Natural killer cell treated with Interleukin-12 subunit alpha and Interleukin-12 subunit beta and Interleukin-15 and Interleukin-18, amount 100 ng/mL, for 72 hours (primary cell): ENCODE results near the gene SMAD6. TPM values are rescaled to one million over a fixed set of nuclear protein-coding genes. Genes with fewer than 3 reads are reported as not detected.
"Not testable (repeated sequence)": the region's sequence is repeated elsewhere in the genome, so short reads cannot be mapped to it uniquely, and the experiment has no call there.

ENCODE experiments used
- ATAC-seq, 2 donors: fragments of 150-1000 bp; cut with Tn5 transposase in 1 of 2; sonication (Bioruptor Pico), chemical (Tn5 transposase) in 1 of 2; 2 replicates each; pipeline ENCODE4 v1.10.0; 2021
- DNase-seq: peaks from one replicate; pipeline ENCODE4 v3.0.0; 2022; ENCODE audit warnings: low spot score
- H3K27ac Mint-ChIP-seq, 2 donors: 1 replicate in 1 of 2; 2 replicates in 1 of 2; pipeline ENCODE4 v1.8.0; 2022; ENCODE audit warnings: mixed read lengths in 2 of 2, mild to moderate bottlenecking in 1 of 2, moderate library complexity in 1 of 2
- H3K27me3 Mint-ChIP-seq, 2 donors: 1 replicate in 1 of 2; 2 replicates in 1 of 2; pipeline ENCODE4 v1.8.0; 2022; ENCODE audit warnings: mixed read lengths in 2 of 2
- H3K36me3 Mint-ChIP-seq: one replicate; pipeline ENCODE4 v1.8.0; 2022; ENCODE audit warnings: mixed read lengths
- H3K4me1 Mint-ChIP-seq, 2 donors: 1 replicate in 1 of 2; 2 replicates in 1 of 2; pipeline ENCODE4 v1.8.0; 2022; ENCODE audit warnings: low read depth in 2 of 2, mixed read lengths in 2 of 2, mild to moderate bottlenecking in 1 of 2
- H3K4me3 Mint-ChIP-seq: one replicate; pipeline ENCODE4 v1.8.0; 2022; ENCODE audit warnings: mixed read lengths
- H3K9me3 Mint-ChIP-seq: 2 replicates; pipeline ENCODE4 v1.8.0; 2022; ENCODE audit warnings: mixed read lengths
- total RNA-seq, 2 donors: library from RNA; stranded (reverse); gene quantifications; one replicate each; pipeline ENCODE4 v1.2.3, GENCODE V29; 2022

The SMAD6 gene
- total RNA-seq, 2 donors from 2014 or later: 0.33 to 1.1 TPM

GRCh38 chr15:66816201-66816600, 114.2 kb downstream of the SMAD6 start:
- DNase-seq (no peak), ATAC-seq (no peak)
- Mint-ChIP-seq H3K27ac (no peak overlapping the region), H3K4me3 (no peak overlapping the region), H3K9me3 (peaks cover 3% of the 10 kb centered on the region), H3K27me3 (peaks cover 15 to 16% of the 10 kb centered on the region in 2 donors), H3K4me1 (no peaks in the 10 kb centered on the region), H3K36me3 (no peaks in the 10 kb centered on the region)

GRCh38 chr15:66819084-66819483, 117.0 kb downstream of the SMAD6 start:
- DNase-seq (no peak), ATAC-seq (no peak)
- no peaks in the 10 kb centered on the region for H3K4me1 Mint-ChIP-seq
- no peak overlapping the region for H3K4me3 Mint-ChIP-seq
- no peaks in the 10 kb centered on the region for H3K9me3 Mint-ChIP-seq
- H3K27me3 Mint-ChIP-seq: peaks cover 0 to 8% of the 10 kb centered on the region in 2 donors
- no peaks in the 10 kb centered on the region for H3K36me3 Mint-ChIP-seq
- H3K27ac Mint-ChIP-seq: no peak overlapping the region

- ATAC-seq (no peak), DNase-seq (no peak)
- H3K4me3 Mint-ChIP-seq: no peak overlapping the region
- H3K4me1 Mint-ChIP-seq: no peaks in the 10 kb centered on the region
- no peaks in the 10 kb centered on the region for H3K9me3 Mint-ChIP-seq
- H3K27ac Mint-ChIP-seq: no peak overlapping the region
- H3K27me3 Mint-ChIP-seq: peaks cover 0 to 6% of the 10 kb centered on the region in 2 donors
- no peaks in the 10 kb centered on the region for H3K36me3 Mint-ChIP-seq
Observed at GRCh38 chr15:66820481-66821176, 118.6 kb downstream of the SMAD6 start.

DNA sequence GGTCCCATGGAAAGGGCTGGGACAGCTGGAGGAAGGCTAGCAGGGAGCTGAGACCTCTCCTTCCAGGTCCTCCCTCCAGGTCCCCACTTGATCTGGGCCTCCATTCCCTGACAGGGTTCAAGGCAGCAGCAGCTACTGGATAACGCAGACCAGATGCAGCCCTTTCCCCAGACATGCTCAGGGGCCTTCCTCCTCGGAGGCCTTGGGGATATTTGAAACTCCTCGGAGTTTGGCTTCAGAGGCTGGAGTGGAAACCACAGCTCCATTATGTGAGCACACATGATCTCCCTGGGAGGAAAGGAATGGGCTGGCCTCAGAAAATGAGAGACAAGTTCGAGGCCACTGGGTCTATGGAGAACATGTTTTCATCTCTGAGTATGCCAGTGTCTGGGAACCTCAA, 119.3 kb downstream of the SMAD6 start:
- no peaks in the 10 kb centered on the region for H3K9me3 Mint-ChIP-seq
- no peaks in the 10 kb centered on the region for H3K4me1 Mint-ChIP-seq
- peaks cover 0 to 6% of the 10 kb centered on the region in 2 donors for H3K27me3 Mint-ChIP-seq
- DNase-seq (no peak), ATAC-seq (no peak)
- no peaks in the 10 kb centered on the region for H3K36me3 Mint-ChIP-seq
- no peak overlapping the region for H3K4me3 Mint-ChIP-seq
- H3K27ac Mint-ChIP-seq: no peak overlapping the region

DNA sequence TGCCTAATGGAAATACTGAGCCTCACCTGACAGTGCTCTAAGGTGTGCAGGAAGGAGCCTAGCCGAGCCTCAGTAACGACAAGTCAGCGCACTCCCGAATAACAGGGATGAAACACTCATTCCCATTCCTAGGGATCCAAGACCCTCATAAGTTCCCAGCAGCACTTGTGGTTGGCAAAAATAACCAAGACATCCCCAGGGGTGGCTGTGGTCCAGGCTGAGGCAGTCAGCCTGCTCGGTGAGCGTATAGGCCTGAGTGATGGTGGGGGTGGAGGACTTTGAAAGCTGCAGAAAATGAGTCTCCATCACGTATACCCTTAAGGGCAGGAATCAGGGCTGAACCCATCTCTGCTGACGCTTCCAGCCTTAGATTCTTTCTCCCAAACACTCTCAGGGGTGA, 120.1 kb downstream of the SMAD6 start:
- Mint-ChIP-seq H3K4me1 (no peaks in the 10 kb centered on the region), H3K27me3 (peaks cover 0 to 3% of the 10 kb centered on the region in 2 donors), H3K36me3 (no peaks in the 10 kb centered on the region), H3K4me3 (no peak overlapping the region), H3K9me3 (no peaks in the 10 kb centered on the region), H3K27ac (no peak overlapping the region)
- ATAC-seq (no peak), DNase-seq (no peak)

DNA sequence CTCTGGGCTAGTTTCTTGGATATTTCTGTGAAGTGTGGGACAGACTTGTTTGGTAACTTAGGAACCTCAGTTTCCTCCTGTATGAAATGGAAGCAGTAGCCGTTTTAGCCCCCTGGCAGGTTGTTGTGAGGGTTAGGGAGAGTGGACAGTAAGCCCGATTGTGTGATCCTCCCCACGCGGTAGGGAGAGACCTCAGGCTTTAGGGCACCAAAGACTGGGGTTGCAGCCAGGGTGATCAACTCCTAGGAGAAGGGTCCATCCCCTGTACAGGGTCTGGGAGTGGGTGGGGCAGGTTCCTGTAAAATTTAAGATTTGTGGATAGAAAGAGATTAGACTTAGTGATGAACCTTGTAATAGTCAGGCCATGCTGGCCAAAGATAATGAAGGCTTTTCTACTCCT, 120.5 kb downstream of the SMAD6 start:
- DNase-seq (no peak), ATAC-seq (no peak)
- Mint-ChIP-seq H3K27me3 (no peaks in the 10 kb centered on the region), H3K4me3 (no peak overlapping the region), H3K36me3 (no peaks in the 10 kb centered on the region), H3K4me1 (no peaks in the 10 kb centered on the region), H3K9me3 (no peaks in the 10 kb centered on the region), H3K27ac (no peak overlapping the region)

GRCh38 chr15:66823601-66824000, 121.6 kb downstream of the SMAD6 start:
- no peaks in the 10 kb centered on the region for H3K27me3 Mint-ChIP-seq
- ATAC-seq: no peak

DNA sequence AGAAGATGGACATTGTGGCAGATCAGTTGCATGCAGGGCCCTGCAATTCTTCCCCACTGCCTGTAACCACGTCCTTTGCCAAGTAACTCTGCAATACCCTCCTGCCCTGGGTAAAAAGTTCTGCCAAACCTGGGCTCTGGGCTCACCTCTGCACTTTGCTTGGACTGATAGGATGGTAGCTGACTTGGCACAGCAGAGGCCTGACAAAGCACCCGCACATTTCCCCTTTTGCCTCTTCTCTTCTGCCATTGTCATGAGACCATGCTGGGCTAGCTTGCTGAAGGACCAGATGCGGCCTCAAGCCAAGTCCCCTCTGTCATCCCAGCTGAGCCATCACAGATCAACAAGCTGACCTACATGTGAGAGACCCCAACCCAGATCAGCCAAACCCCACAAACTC, 122.4 kb downstream of the SMAD6 start:
- H3K9me3 Mint-ChIP-seq: no peaks in the 10 kb centered on the region
- H3K27ac Mint-ChIP-seq: no peak overlapping the region
- H3K4me3 Mint-ChIP-seq: no peak overlapping the region

More at GRCh38 chr15:66823601-66824000, 121.6 kb downstream of the SMAD6 start:
- Mint-ChIP-seq H3K4me3 (no peak overlapping the region), H3K4me1 (no peaks in the 10 kb centered on the region), H3K36me3 (no peaks in the 10 kb centered on the region), H3K9me3 (no peaks in the 10 kb centered on the region), H3K27ac (no peak overlapping the region)
- no peak for DNase-seq

GRCh38 chr15:66825139-66825538, 123.1 kb downstream of the SMAD6 start:
- no peaks in the 10 kb centered on the region for H3K36me3 Mint-ChIP-seq
- ATAC-seq (no peak), DNase-seq (no peak)
- H3K4me3 Mint-ChIP-seq: no peak overlapping the region
- no peak overlapping the region for H3K27ac Mint-ChIP-seq
- H3K27me3 Mint-ChIP-seq: peaks cover 0 to under 1% of the 10 kb centered on the region in 2 donors
- H3K4me1 Mint-ChIP-seq: no peaks in the 10 kb centered on the region
- H3K9me3 Mint-ChIP-seq: no peaks in the 10 kb centered on the region

More for the DNA sequence above, 122.4 kb downstream of the SMAD6 start:
- no peak for ATAC-seq
- H3K36me3 Mint-ChIP-seq: no peaks in the 10 kb centered on the region
- no peak for DNase-seq
- no peaks in the 10 kb centered on the region for H3K27me3 Mint-ChIP-seq
- no peaks in the 10 kb centered on the region for H3K4me1 Mint-ChIP-seq

DNA sequence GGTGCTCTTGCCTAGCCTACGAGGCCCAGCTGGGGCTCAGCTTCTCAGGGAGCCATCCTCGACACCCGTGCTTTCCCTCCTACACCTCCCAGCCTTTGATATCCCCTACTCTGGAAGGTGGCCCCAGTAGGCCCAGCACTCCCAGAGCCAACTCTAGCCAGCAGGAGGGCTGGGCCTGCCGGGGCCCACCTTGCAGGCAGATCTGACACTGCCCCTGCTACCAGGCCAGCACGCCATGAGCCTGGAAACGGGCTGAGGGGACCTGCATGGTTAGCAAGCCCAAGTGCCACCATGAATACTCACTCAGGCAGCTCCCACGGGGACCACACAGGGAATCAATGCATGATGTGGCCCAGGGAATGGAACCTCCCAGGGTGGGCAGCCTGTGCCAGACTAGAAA, 123.7 kb downstream of the SMAD6 start:
- Mint-ChIP-seq H3K27me3 (peaks cover under 1 to 2% of the 10 kb centered on the region in 2 donors), H3K4me1 (no peaks in the 10 kb centered on the region), H3K36me3 (no peaks in the 10 kb centered on the region), H3K4me3 (no peak overlapping the region), H3K9me3 (no peaks in the 10 kb centered on the region), H3K27ac (no peak overlapping the region)
- ATAC-seq (peak in 1 of 2 donors; percentile 17), DNase-seq (no peak)

- peaks cover 7% of the 10 kb centered on the region in 2 donors for H3K27me3 Mint-ChIP-seq
- H3K4me3 Mint-ChIP-seq: no peak overlapping the region
- no peaks in the 10 kb centered on the region for H3K9me3 Mint-ChIP-seq
- H3K27ac Mint-ChIP-seq: no peak overlapping the region
- no peaks in the 10 kb centered on the region for H3K4me1 Mint-ChIP-seq
- no peaks in the 10 kb centered on the region for H3K36me3 Mint-ChIP-seq
- ATAC-seq: no peak
- DNase-seq: no peak
Observed at GRCh38 chr15:66826507-66826906, 124.5 kb downstream of the SMAD6 start.

DNA sequence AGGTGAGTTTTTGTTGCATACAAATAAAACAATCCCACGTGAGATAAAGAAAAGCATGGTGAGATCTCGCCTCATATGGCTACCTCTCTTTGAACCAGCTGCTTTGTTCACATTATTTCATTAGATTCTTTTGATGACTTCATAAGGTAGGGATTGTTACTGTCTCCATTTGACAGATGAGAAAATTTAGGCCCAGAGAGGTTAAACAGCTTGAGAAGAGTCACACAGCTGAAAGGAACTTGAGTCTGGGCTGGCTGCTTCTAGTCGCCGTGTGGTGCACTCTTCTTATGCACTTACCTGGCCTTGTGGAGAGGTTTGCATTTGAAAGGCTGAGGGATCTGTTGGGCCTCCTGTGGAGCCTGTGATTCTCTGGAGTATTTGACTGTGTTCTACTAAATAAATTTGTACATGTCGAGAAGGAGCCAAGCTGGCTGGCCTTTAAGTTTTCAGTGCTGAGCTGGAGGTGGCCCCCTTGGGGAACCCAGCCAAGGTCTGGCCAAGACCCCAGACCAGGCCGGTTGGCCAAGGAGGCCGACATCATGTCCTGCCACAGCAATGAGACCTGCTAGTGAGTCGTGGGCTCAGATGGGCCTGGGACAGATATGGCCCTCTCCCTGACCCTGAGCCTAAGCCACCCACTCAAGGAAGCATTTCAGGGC, 125.1 kb downstream of the SMAD6 start:
- Mint-ChIP-seq H3K4me3 (no peak overlapping the region), H3K27me3 (peaks cover 7% of the 10 kb centered on the region in 2 donors), H3K9me3 (no peaks in the 10 kb centered on the region), H3K27ac (no peak overlapping the region), H3K4me1 (no peaks in the 10 kb centered on the region), H3K36me3 (no peaks in the 10 kb centered on the region)
- ATAC-seq (no peak), DNase-seq (no peak)

DNA sequence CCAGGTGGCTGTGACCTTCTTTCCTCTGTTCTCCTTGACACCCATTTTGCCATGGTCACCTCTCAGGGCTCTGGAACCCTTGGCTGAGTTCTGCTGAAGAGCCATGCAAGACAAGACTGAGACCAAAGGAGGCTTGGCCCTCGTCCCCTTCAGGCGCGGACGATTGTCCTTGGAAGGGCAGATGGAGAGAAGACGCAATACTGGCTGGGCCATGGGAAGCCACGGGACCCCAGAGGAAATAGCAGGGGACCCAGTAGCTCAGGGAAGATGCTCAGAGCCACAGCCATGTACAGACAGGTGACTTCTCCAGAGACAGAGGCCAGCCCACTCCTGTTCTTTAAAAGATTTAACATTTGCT, 125.6 kb downstream of the SMAD6 start:
- Mint-ChIP-seq H3K4me1 (no peaks in the 10 kb centered on the region), H3K4me3 (no peak overlapping the region), H3K9me3 (no peaks in the 10 kb centered on the region), H3K27me3 (peaks cover 7% of the 10 kb centered on the region in 2 donors), H3K36me3 (no peaks in the 10 kb centered on the region), H3K27ac (no peak overlapping the region)
- DNase-seq (no peak), ATAC-seq (no peak)

DNA sequence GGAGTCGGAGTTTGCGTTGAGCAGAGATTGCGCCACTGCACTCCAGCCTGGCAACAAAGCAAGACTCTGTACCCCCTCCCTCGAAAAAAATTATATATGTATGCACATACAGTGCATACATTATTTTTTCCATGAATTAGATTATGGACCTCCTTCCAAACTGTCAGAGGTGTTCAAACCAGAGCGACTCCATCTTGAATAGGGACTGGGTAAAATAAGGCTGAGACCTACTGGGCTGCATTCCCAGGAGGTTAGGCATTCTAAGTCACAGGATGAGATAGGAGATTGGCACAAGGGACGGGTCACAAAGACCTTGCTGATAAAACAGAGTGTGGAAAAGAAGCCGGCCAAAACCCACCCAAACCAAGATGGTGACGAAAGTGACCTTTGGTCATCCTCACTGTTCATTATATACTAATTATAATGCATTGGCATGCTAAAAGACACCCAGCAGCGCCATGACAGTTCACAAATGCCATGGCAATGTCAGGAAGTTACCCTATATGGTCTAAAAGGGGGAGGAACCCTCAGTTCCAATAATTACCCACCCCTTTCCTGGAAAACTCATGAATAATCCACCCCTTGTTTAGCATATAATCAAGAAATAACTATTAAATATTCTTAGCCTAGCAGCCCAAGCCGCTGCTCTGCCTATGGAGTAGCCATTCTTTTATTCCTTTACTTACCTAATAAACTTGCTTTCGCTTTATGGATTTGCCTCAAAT, 126.9 kb downstream of the SMAD6 start:
- DNase-seq, H3K27me3 Mint-ChIP-seq, H3K27ac Mint-ChIP-seq, H3K36me3 Mint-ChIP-seq, H3K9me3 Mint-ChIP-seq, H3K4me1 Mint-ChIP-seq, ATAC-seq, H3K4me3 Mint-ChIP-seq: not testable (repeated sequence)
